DOHH2 (cell line): ENCODE measurements around the gene ZMAT5.

Experiments
- CTCF ChIP-seq: fragments of 200-600 bp; sonication (generic); IDR thresholded peaks from one replicate; pipeline ENCODE4 v1.5.1; 2014; ENCODE audit warnings: antibody characterized with exemption, mild to moderate bottlenecking, low read depth, low read length; ENCODE audit not compliant: poor library complexity, severe bottlenecking
- EZH2phosphoT487 ChIP-seq: fragments of 200-600 bp; sonication (generic); IDR thresholded peaks from 2 replicates; pipeline ENCODE4 v1.6.1; 2017; ENCODE audit warnings: borderline replicate concordance, mild to moderate bottlenecking, antibody characterized with exemption, low read length, moderate library complexity, mixed read lengths

GRCh38 chr22:29738118-29738815, 28.5 kb downstream of the ZMAT5 start:
- TF ChIP-seq CTCF (no peak), EZH2phosphoT487 (no peak)
